Pancreas (tissue), 10 donors: ENCODE measurements around the gene ANTXR1. TPM values are rescaled to one million over a fixed set of nuclear protein-coding genes. Genes with fewer than 3 reads are reported as not detected.

Experiments used
- ATAC-seq, 4 donors: fragments of 200-7000 bp; cut with Tn5 transposase; one replicate each; pipeline versions ENCODE4 v1.8.0 to v1.9.1; 2020; ENCODE audit warnings: mild to moderate bottlenecking in 4 of 4, moderate library complexity in 4 of 4
- DNase-seq, 6 donors: peaks; one replicate each; pipeline ENCODE4 v3.0.0-alpha.2; 2020
- FAIRE-seq: peaks from 2 replicates; lab custom pipeline; 2012; peaks lifted over from hg19 to GRCh38; lab: Jason Lieb, UNC
- H3K27ac ChIP-seq, 4 donors: fragments of 200-600 bp; sonication (generic); 1 replicate in 3 of 4; 2 replicates in 1 of 4; pipeline versions ENCODE4 v1.5.0 to v1.8.0; 2020
- H3K27me3 ChIP-seq, 4 donors: fragments of 200-600 bp; one replicate each; pipeline ENCODE4 v1.8.0; 2021
- H3K36me3 ChIP-seq, 3 donors: fragments of 200-600 bp; sonication (generic) in 1 of 3; one replicate each; pipeline versions ENCODE4 v1.5.0 to v1.8.0; 2020 to 2021
- H3K4me1 ChIP-seq, 3 donors: fragments of 200-600 bp; one replicate each; pipeline ENCODE4 v1.8.0; 2021
- H3K4me3 ChIP-seq, 4 donors: fragments of 200-600 bp; sonication (generic) in 2 of 4; one replicate each; pipeline versions ENCODE4 v1.5.0 to v1.8.0; 2020 to 2021
- H3K9me3 ChIP-seq, 4 donors: fragments of 200-600 bp; one replicate each; pipeline ENCODE4 v1.8.0; 2021
- WGBS, 2 donors: extraction: QIAGEN DNeasy Blood & Tissue Kit; methylation state at CpG; one replicate each; pipeline ENCODE4 v1.1.7; 2013; 5-methylcytosine and 5-hydroxymethylcytosine counted together
- intact Hi-C, 3 donors: fragments of 100-400 bp; cut with DNase I; formaldehyde crosslinking; loops; one replicate each; pipeline versions ENCODE4 v1.11.1 to v1.14.2; 2022
- polyA plus RNA-seq, 2 donors: library from polyadenylated mRNA; stranded (reverse); fragments of 200-250 nt; gene quantifications; one replicate each; pipeline ENCODE4 v1.2.3, GENCODE V29; 2013
- total RNA-seq, 6 donors: library from RNA; stranded (reverse); fragmentation: NEBNext Ultra II Directional in 4 of 6; extraction: Animal tissue kit (Norgen Biotek cat#: 25700) in 4 of 6; gene quantifications; one replicate each; pipeline versions ENCODE4 v1.2.1 to v1.2.4, GENCODE V29; 2021 to 2023
- TF ChIP-seq, protein P1 (sequence below), 4 donors: fragments of 200-600 bp; sonication (generic) in 3 of 4; IDR thresholded peaks; one replicate each; pipeline versions ENCODE4 v1.5.0 to v1.8.0; 2021; ENCODE audit warnings: antibody characterized with exemption in 4 of 4
- donor health status: healthy with polysubstance abuse.
- donor health status: DM: no; HTN: no; CAD: no; lungs with moderate emphysema.
- donor health status: DM: no; HTN: no; CAD: no.
- donor health status: control.
- donor health status: control.
- donor health status: Bipolar disorder and iron deficiency.
- donor health status: DM: yes; HTN: yes; CAD: no.
- donor health status: DM: no; HTN: no; CAD: no.
- donor health status: DM: no; HTN: no; CAD: no.
- donor health status: DM: yes; HTN: yes; CAD: no.

ANTXR1 gene
- total and polyA plus RNA-seq, 8 donors = 1.7 to 23.4 (median 2.5) TPM

- no peaks in the 10 kb centered on the region for H3K27me3 ChIP-seq
- no peak for ATAC-seq
- no peak overlapping the region for H3K27ac ChIP-seq
- no peaks in the 10 kb centered on the region for H3K4me1 ChIP-seq
- 76 to 83% methylated on average over 5 of the region's 5 CpGs for WGBS, 2 donors
- no peak overlapping the region for H3K4me3 ChIP-seq
- TF ChIP-seq, protein P1, sequence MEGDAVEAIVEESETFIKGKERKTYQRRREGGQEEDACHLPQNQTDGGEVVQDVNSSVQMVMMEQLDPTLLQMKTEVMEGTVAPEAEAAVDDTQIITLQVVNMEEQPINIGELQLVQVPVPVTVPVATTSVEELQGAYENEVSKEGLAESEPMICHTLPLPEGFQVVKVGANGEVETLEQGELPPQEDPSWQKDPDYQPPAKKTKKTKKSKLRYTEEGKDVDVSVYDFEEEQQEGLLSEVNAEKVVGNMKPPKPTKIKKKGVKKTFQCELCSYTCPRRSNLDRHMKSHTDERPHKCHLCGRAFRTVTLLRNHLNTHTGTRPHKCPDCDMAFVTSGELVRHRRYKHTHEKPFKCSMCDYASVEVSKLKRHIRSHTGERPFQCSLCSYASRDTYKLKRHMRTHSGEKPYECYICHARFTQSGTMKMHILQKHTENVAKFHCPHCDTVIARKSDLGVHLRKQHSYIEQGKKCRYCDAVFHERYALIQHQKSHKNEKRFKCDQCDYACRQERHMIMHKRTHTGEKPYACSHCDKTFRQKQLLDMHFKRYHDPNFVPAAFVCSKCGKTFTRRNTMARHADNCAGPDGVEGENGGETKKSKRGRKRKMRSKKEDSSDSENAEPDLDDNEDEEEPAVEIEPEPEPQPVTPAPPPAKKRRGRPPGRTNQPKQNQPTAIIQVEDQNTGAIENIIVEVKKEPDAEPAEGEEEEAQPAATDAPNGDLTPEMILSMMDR (IDR thresholded peaks at IDR 0.05) = no peak
- H3K9me3 ChIP-seq = no peaks in the 10 kb centered on the region
- intact Hi-C loops = no loop called here
- no peak for DNase-seq
- H3K36me3 ChIP-seq = no peaks in the 10 kb centered on the region
- FAIRE-seq = no peak
Measured at GRCh38 chr2:69139778-69140670, 127.0 kb downstream of the ANTXR1 start.

DNA sequence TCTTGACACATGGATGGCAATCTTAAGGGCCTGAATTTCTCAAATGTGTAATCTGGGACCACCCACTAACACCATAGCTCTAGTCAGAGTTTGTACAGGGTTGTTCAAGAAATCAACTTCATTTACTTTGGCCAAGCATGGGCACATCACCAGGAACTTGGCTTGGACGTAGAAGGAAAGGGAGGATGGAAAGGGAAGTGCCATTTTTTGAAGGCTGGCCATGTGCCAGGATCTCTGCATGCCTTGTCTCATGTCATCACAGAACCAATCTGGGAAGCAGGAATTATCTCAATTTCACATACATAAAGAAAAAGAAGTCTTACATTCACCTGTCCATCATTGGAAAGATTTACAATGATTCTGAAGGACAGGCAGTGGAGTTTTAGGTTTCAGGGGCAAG, 128.1 kb downstream of the ANTXR1 start:
- no peak overlapping the region for H3K27ac ChIP-seq
- FAIRE-seq = no peak
- H3K36me3 ChIP-seq = no peaks in the 10 kb centered on the region
- no peaks in the 10 kb centered on the region for H3K9me3 ChIP-seq
- no peaks in the 10 kb centered on the region for H3K27me3 ChIP-seq
- intact Hi-C loops = no loop called here
- ATAC-seq = no peak
- H3K4me3 ChIP-seq = no peak overlapping the region
- no peak for DNase-seq
- no peaks in the 10 kb centered on the region for H3K4me1 ChIP-seq
- 66 to 79% methylated on average over 1 of the region's 1 CpG for WGBS, 2 donors
- TF ChIP-seq, protein P1 (IDR thresholded peaks at IDR 0.05) = no peak

DNA sequence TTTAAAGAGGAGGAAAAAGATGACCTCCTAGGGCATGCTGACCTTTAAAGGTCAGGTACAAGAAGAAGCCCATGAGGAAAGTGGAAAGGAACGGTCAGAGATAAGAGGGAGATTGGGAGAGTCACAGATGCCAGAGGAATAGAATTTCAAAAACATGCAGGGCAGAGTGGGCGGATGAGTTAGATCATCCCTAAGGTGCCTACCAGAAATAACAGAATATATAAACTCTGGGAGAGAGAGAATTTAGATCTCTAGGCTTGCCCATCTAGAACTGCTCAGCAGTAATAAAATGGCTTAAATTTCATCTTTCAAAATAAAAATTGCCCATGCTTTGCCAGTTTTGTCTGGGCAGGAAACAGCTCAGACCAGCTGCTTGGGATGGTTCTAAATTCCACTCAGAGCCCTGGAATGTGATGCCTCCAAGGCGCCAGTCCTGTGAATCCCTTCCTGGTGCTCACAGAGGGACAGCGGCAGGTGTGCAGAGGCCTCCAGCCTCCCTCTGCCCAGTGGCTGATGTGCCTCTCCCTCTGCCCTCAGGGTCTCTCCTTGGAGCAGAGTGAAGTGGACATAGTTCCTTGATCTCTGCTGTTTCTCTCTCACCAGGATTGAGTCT, 130.9 kb downstream of the ANTXR1 start:
- FAIRE-seq = no peak
- no peak for DNase-seq
- WGBS, 2 donors = 70 to 86% methylated on average over 4 of the region's 4 CpGs
- no peak for ATAC-seq
- Histone ChIP-seq H3K4me3 (no peak overlapping the region), H3K9me3 (no peaks in the 10 kb centered on the region), H3K36me3 (no peaks in the 10 kb centered on the region), H3K27ac (no peak overlapping the region), H3K27me3 (no peaks in the 10 kb centered on the region), H3K4me1 (no peaks in the 10 kb centered on the region)
- intact Hi-C loops = no loop called here
- TF ChIP-seq, protein P1 (IDR thresholded peaks at IDR 0.05) = no peak

GRCh38 chr2:69145204-69145603, 132.2 kb downstream of the ANTXR1 start:
- no peak for FAIRE-seq
- H3K27ac ChIP-seq = no peak overlapping the region

More at GRCh38 chr2:69145204-69145603, 132.2 kb downstream of the ANTXR1 start:
- DNase-seq (no peak), ATAC-seq (no peak)
- Histone ChIP-seq H3K36me3 (no peaks in the 10 kb centered on the region), H3K4me3 (no peak overlapping the region), H3K9me3 (no peaks in the 10 kb centered on the region), H3K4me1 (no peaks in the 10 kb centered on the region), H3K27me3 (no peaks in the 10 kb centered on the region)
- TF ChIP-seq, protein P1 (IDR thresholded peaks at IDR 0.05) = no peak
- 75 to 81% methylated on average over 7 of the region's 7 CpGs for WGBS, 2 donors
- intact Hi-C loops = no loop called here
